Stimulated activated CD4-positive, alpha-beta T cell treated with anti-CD3 and anti-CD28 coated beads, TNF-alpha, amount 100 ng/mL, for 24 hours (primary cell): ENCODE measurements around the gene USP4.
"Not testable (repeated sequence)": the region's sequence is repeated elsewhere in the genome, so short reads cannot be mapped to it uniquely, and the experiment has no call there.

Experiments used
- DNase-seq, 3 experiments: peaks; one replicate each; pipeline ENCODE4 v3.0.0-alpha.2; 2020; ENCODE audit warnings: low read depth in 3 of 3

Gene USP4

GRCh38 chr3:49339941-49340800 is at the start of gene USP4:
TSS of gene USP4 (minus strand) at chr3:49340053. CDS start at chr3:49340024, 29 bp downstream.
- peak; percentile 88 to 94 (median 89) for DNase-seq

- DNase-seq = no peak
Observed at GRCh38 chr3:49389297-49389696, 49.4 kb upstream of the USP4 start.

- DNase-seq = no peak
Observed at GRCh38 chr3:49388289-49388820, 48.5 kb upstream of the USP4 start.

- DNase-seq = no peak
Observed at GRCh38 chr3:49387721-49388120, 47.9 kb upstream of the USP4 start.

GRCh38 chr3:49386056-49386756 is 46.4 kb upstream of the USP4 start:
- no peak for DNase-seq

- no peak for DNase-seq
Observed at GRCh38 chr3:49385617-49386016, 45.8 kb upstream of the USP4 start.

GRCh38 chr3:49383387-49383786 is 43.5 kb upstream of the USP4 start:
- DNase-seq = no peak

GRCh38 chr3:49378249-49378895 is 38.5 kb upstream of the USP4 start:
- DNase-seq = no peak

GRCh38 chr3:49377483-49377882 is 37.6 kb upstream of the USP4 start:
- DNase-seq = peak; percentile 16 to 54 (median 29)

GRCh38 chr3:49371946-49372345 is 32.1 kb upstream of the USP4 start:
- DNase-seq = no peak

GRCh38 chr3:49370585-49371290 is 30.9 kb upstream of the USP4 start:
- DNase-seq = no peak

- DNase-seq = no peak
Observed at GRCh38 chr3:49362561-49362960, 22.7 kb upstream of the USP4 start.

GRCh38 chr3:49359623-49360022 is 19.8 kb upstream of the USP4 start:
- DNase-seq = no peak

- DNase-seq = no peak
Observed at GRCh38 chr3:49358884-49359225, 19.0 kb upstream of the USP4 start.

- DNase-seq = peak; percentile 60 to 92 (median 72)
Observed at GRCh38 chr3:49358217-49358883, 18.5 kb upstream of the USP4 start, which contains the start of gene GPX1. TSS of gene GPX1 (minus strand) at chr3:49358353. CDS start at chr3:49358278, 75 bp downstream.

GRCh38 chr3:49357443-49358216 is 17.8 kb upstream of the USP4 start:
- peak in 1 of 3 experiments; percentile 49 for DNase-seq

GRCh38 chr3:49357095-49357442 is 17.2 kb upstream of the USP4 start:
- DNase-seq = not testable (repeated sequence)

GRCh38 chr3:49352890-49353421 is 13.1 kb upstream of the USP4 start:
- DNase-seq = no peak

GRCh38 chr3:49352281-49352680 is 12.4 kb upstream of the USP4 start:
- no peak for DNase-seq

GRCh38 chr3:49351521-49352011 is 11.7 kb upstream of the USP4 start:
- DNase-seq = no peak
